HepG2 (cell line): ENCODE data around the gene MLLT11. TPM values are rescaled to one million over a fixed set of nuclear protein-coding genes. Genes with fewer than 3 reads are reported as not detected.

Experiments used
- ATAC-seq: fragments of 200-7000 bp; cut with Tn5 transposase; 3 replicates; pipeline ENCODE4 v1.9.1; 2020; ENCODE audit warnings: mild to moderate bottlenecking, moderate library complexity
- BruUV-seq: library from RNA; stranded (reverse); fragments of 400-500 nt; replicated peaks from 2 replicates; lab custom pipeline; 2021; lab: Mats Ljungman, UMichigan
- CTCF ChIA-PET: fragments of 300-600 bp; formaldehyde crosslinking; extraction: SDS; loops from one replicate; lab custom pipeline; 2021; ENCODE audit warnings: low total read pairs, inconsistent platforms, low intra/inter-chr PET ratio; lab: Yijun Ruan, JAX
- POLR2A ChIA-PET: fragments of 350-600 bp; sonication (Branson Sonifier 250); formaldehyde crosslinking; loops from one replicate; lab custom pipeline; 2020; ENCODE audit warnings: antibody characterized with exemption, inconsistent platforms; lab: Yijun Ruan, JAX
- DNase-seq: peaks from one replicate; pipeline ENCODE4 v3.0.0-alpha.2; 2015; ENCODE audit warnings: low spot score
- FAIRE-seq: peaks from 3 replicates; lab custom pipeline; 2011; peaks lifted over from hg19 to GRCh38; lab: Jason Lieb, UNC
- H2AFZ ChIP-seq: one replicate; pipeline ENCODE4 v1.6.1; 2011; ENCODE audit warnings: low read length, inconsistent platforms
- H3K27ac ChIP-seq: fragments of 300-600 bp; 3 replicates; pipeline ENCODE4 v1.8.0; 2011; ENCODE audit warnings: mixed run types, mild to moderate bottlenecking, mixed read lengths, low read length, inconsistent platforms; ENCODE audit not compliant: insufficient read depth; ENCODE audit errors: extremely low read length
- H3K27me3 ChIP-seq, 2 experiments: fragments of 200-600 bp in 1 of 2; 2 replicates in 1 of 2; 3 replicates in 1 of 2; pipeline versions ENCODE4 v1.6.0 to v1.8.0; 2011; ENCODE audit warnings: low read length in 2 of 2, mild to moderate bottlenecking in 2 of 2, moderate library complexity in 2 of 2, inconsistent platforms in 1 of 2; ENCODE audit not compliant: insufficient read depth in 2 of 2, control insufficient read depth in 1 of 2
- H3K36me3 ChIP-seq, 2 experiments: fragments of 200-600 bp in 1 of 2; replicated peaks in 1 of 2; 2 replicates in 1 of 2; 3 replicates in 1 of 2; pipeline versions ENCODE4 v1.5.1 to v1.8.0; 2011; ENCODE audit warnings: low read length in 2 of 2, inconsistent platforms in 1 of 2; ENCODE audit not compliant: insufficient read depth in 2 of 2, control insufficient read depth in 1 of 2
- H3K4me1 ChIP-seq: 2 replicates; pipeline ENCODE4 v1.5.1; 2012; ENCODE audit warnings: low read length, inconsistent platforms; ENCODE audit not compliant: insufficient read depth
- H3K4me2 ChIP-seq: 2 replicates; pipeline ENCODE4 v1.6.0; 2011; ENCODE audit warnings: low read depth, low read length, inconsistent platforms
- H3K4me3 ChIP-seq, 3 experiments: fragments of 200-600 bp in 1 of 3; sonication (generic), shearing (Covaris generic) in 1 of 3; replicated peaks in 1 of 3; 2 replicates each; pipeline ENCODE4 v1.5.1; 2011 to 2016; ENCODE audit warnings: low read length in 3 of 3, inconsistent platforms in 2 of 3, low read depth in 2 of 3, mild to moderate bottlenecking in 2 of 3, control low read depth in 1 of 3, mixed read lengths in 1 of 3; ENCODE audit not compliant: insufficient read depth in 1 of 3
- H3K79me2 ChIP-seq: one replicate; pipeline ENCODE4 v1.6.1; 2011; ENCODE audit warnings: low read length, inconsistent platforms; ENCODE audit not compliant: insufficient read depth
- H3K9ac ChIP-seq: 2 replicates; pipeline ENCODE4 v1.6.0; 2011; ENCODE audit warnings: mild to moderate bottlenecking, low read depth, low read length, inconsistent platforms; ENCODE audit not compliant: insufficient read depth
- H3K9me3 ChIP-seq: 2 replicates; pipeline ENCODE4 v1.5.1; 2012; ENCODE audit warnings: mild to moderate bottlenecking, low read length
- H4K20me1 ChIP-seq: 2 replicates; pipeline ENCODE4 v1.6.0; 2011; ENCODE audit warnings: inconsistent platforms, mild to moderate bottlenecking, low read length, moderate library complexity; ENCODE audit not compliant: insufficient read depth
- E2F5 ChIP-seq: sonication (generic); formaldehyde crosslinking; conservative IDR thresholded peaks from 2 replicates; pipeline ENCODE4 v1.4.0; 2020; ENCODE audit warnings: missing genetic modification reagents
- HDAC2 ChIP-seq: sonication (generic); formaldehyde crosslinking; IDR thresholded peaks from 2 replicates; pipeline ENCODE4 v1.4.0; 2020; ENCODE audit warnings: missing genetic modification reagents
- MZF1 ChIP-seq: sonication (generic); formaldehyde crosslinking; IDR thresholded peaks from 2 replicates; pipeline ENCODE4 v1.8.1; 2023; ENCODE audit warnings: mild to moderate bottlenecking, missing genetic modification reagents, borderline replicate concordance
- NCOA5 ChIP-seq: sonication (generic); formaldehyde crosslinking; IDR thresholded peaks from 2 replicates; pipeline ENCODE4 v1.4.0; 2020; ENCODE audit warnings: missing genetic modification reagents
- TRIM24 ChIP-seq: sonication (generic); formaldehyde crosslinking; IDR thresholded peaks from 2 replicates; pipeline ENCODE4 v1.8.0; 2022; ENCODE audit warnings: mild to moderate bottlenecking, missing genetic modification reagents
- ZNF225 ChIP-seq: sonication (generic); formaldehyde crosslinking; IDR thresholded peaks from 2 replicates; pipeline ENCODE4 v1.4.0; 2020; ENCODE audit warnings: mild to moderate bottlenecking, missing genetic modification reagents
- ZNF256 ChIP-seq: sonication (generic); formaldehyde crosslinking; conservative IDR thresholded peaks from 2 replicates; pipeline ENCODE4 v1.4.0; 2020; ENCODE audit warnings: missing genetic modification reagents
- ZNF552 ChIP-seq: sonication (generic); formaldehyde crosslinking; IDR thresholded peaks from 2 replicates; pipeline ENCODE4 v1.9.0; 2022; ENCODE audit warnings: missing genetic modification reagents, mild to moderate bottlenecking, borderline replicate concordance
- ZNF558 ChIP-seq: sonication (generic); formaldehyde crosslinking; IDR thresholded peaks from 2 replicates; pipeline ENCODE4 v1.9.0; 2022; ENCODE audit warnings: mild to moderate bottlenecking, missing genetic modification reagents, borderline replicate concordance
- ZSCAN9 ChIP-seq: IDR thresholded peaks from 2 replicates; pipeline ENCODE4 v1.6.1; 2016; ENCODE audit warnings: borderline replicate concordance
- WGBS: methylation state at CpG from one replicate; pipeline ENCODE4 v1.1.6; 2017; ENCODE audit warnings: low lambda C conversion rate; 5-methylcytosine and 5-hydroxymethylcytosine counted together
- in situ Hi-C: cut with HindIII; loops from 2 replicates; pipeline ENCODE4 v1.10.0; 2017; ENCODE audit warnings: low pct_unique_long_range_greater_than_20kb; ENCODE audit not compliant: extremely low pct_ligation_motif_present
- intact Hi-C: fragments of 100-400 bp; cut with micrococcal nuclease; formaldehyde crosslinking; loops from one replicate; pipeline ENCODE4 v1.10.0; 2022; ENCODE audit not compliant: unreplicated experiment
- polyA plus RNA-seq, 8 experiments: library from polyadenylated mRNA; depleted of rRNA in 3 of 8; stranded (reverse) in 7 of 8; unstranded in 1 of 8; fragments of >200 nt; fragmentation: Illumina TruSeq in 4 of 8; extraction: Trizol in 4 of 8; gene quantifications; 2 replicates each; pipeline versions ENCODE4 v1.2.1 to v1.2.3, GENCODE V29; 2011 to 2016; ENCODE audit warnings: low read depth in 4 of 8, missing spikeins in 1 of 8, mixed read lengths in 1 of 8; ENCODE audit not compliant: insufficient read depth in 1 of 8
- total RNA-seq, 5 experiments: library from RNA; depleted of rRNA; stranded (reverse); fragments of >200 nt; fragmentation: Illumina TruSeq; extraction: Trizol; gene quantifications; 2 replicates each; pipeline ENCODE4 v1.2.3, GENCODE V29; 2016; ENCODE audit warnings: low read depth in 1 of 5

MLLT11 gene
- total and polyA plus RNA-seq, 2 of the 13 experiments (the other 11 are each of a cell fraction or from before 2014, with no cell fraction given) = 0.21 to 0.22 TPM

GRCh38 chr1:151067185-151067584 lies 7.0 kb downstream of the MLLT11 start (continued):
- no peak for TF ChIP-seq E2F5 (CRISPR knock-in tag)
- no peak for TF ChIP-seq ZNF558
- TF ChIP-seq HDAC2 (CRISPR knock-in tag) = no peak

GRCh38 chr1:151069103-151069486 lies 8.9 kb downstream of the MLLT11 start:
- CTCF ChIA-PET = no interaction called here
- intact Hi-C loops = no loop called here
- ATAC-seq = no peak

More at GRCh38 chr1:151069103-151069486, 8.9 kb downstream of the MLLT11 start:
- in situ Hi-C loops = no loop called here
- Histone ChIP-seq H3K9ac (no peak overlapping the region), H3K27ac (no peak overlapping the region), H3K4me1 (peaks cover 25% of the 10 kb centered on the region), H3K27me3 (no peaks in the 10 kb centered on the region), H3K4me3 (no peak overlapping the region), H3K79me2 (no peaks in the 10 kb centered on the region), H3K36me3 (no peaks in the 10 kb centered on the region), H3K9me3 (no peaks in the 10 kb centered on the region), H3K4me2 (no peak overlapping the region), H4K20me1 (no peaks in the 10 kb centered on the region), H2AFZ (no peak overlapping the region)
- DNase-seq = no peak
- 26% methylated on average over 5 of the region's 5 CpGs for WGBS
- BruUV-seq = no TSS peak
- TF ChIP-seq ZNF225 = no peak
- no peak for TF ChIP-seq ZSCAN9 (CRISPR knock-in tag)
- TF ChIP-seq NCOA5 (CRISPR knock-in tag) = no peak
- no peak for TF ChIP-seq ZNF552 (CRISPR knock-in tag)
- no peak for TF ChIP-seq MZF1 (CRISPR knock-in tag)
- no peak for TF ChIP-seq TRIM24
- no peak for TF ChIP-seq ZNF256 (CRISPR knock-in tag)
- POLR2A ChIA-PET = no interaction called here
- FAIRE-seq = no peak
